Activated CD8-positive, alpha-beta T cell treated with anti-CD3 and anti-CD28 coated beads for 36 hours (primary cell): Measurements from ENCODE around the gene BBS12. TPM values are rescaled to one million over a fixed set of nuclear protein-coding genes. Genes with fewer than 3 reads are reported as not detected.

ENCODE experiments used
- ATAC-seq: fragments of 200-7000 bp; cut with Tn5 transposase; one replicate; pipeline ENCODE4 v1.10.0; 2021; ENCODE audit warnings: mild to moderate bottlenecking, moderate library complexity
- CTCF ChIA-PET: fragments of 350-600 bp; sonication (Branson Sonifier 250); formaldehyde crosslinking; loops from one replicate; lab custom pipeline; 2021; ENCODE audit warnings: antibody characterized with exemption; lab: Charles Lee
- POLR2A ChIA-PET: fragments of 350-600 bp; sonication (Branson Sonifier 250); formaldehyde crosslinking; loops from one replicate; lab custom pipeline; 2021; ENCODE audit warnings: antibody characterized with exemption; lab: Charles Lee
- DNase-seq: peaks from one replicate; pipeline ENCODE4 v3.0.0-alpha.2; 2020
- H3K27ac Mint-ChIP-seq: one replicate; pipeline ENCODE4 v1.8.0; 2021; ENCODE audit warnings: mild to moderate bottlenecking, mixed read lengths
- H3K27me3 Mint-ChIP-seq: one replicate; pipeline ENCODE4 v1.8.0; 2021; ENCODE audit warnings: mixed read lengths
- H3K36me3 Mint-ChIP-seq: one replicate; pipeline ENCODE4 v1.8.0; 2021; ENCODE audit warnings: low read depth, mixed read lengths
- H3K4me1 Mint-ChIP-seq: one replicate; pipeline ENCODE4 v1.8.0; 2021; ENCODE audit warnings: low read depth, mixed read lengths
- H3K4me3 Mint-ChIP-seq: one replicate; pipeline ENCODE4 v1.8.0; 2021; ENCODE audit warnings: mild to moderate bottlenecking, moderate library complexity, mixed read lengths
- H3K9me3 Mint-ChIP-seq: one replicate; pipeline ENCODE4 v1.8.0; 2021; ENCODE audit warnings: mixed read lengths
- intact Hi-C: fragments of 100-400 bp; cut with micrococcal nuclease; formaldehyde crosslinking; loops from one replicate; pipeline ENCODE4 v1.10.0; 2022
- total RNA-seq, 2 experiments: library from RNA; stranded (reverse); gene quantifications; one replicate each; pipeline ENCODE4 v1.2.3, GENCODE V29; 2021
- TF ChIP-seq, protein P1 (sequence below): fragments of 200-600 bp; IDR thresholded peaks from one replicate; pipeline ENCODE4 v1.8.0; 2022; ENCODE audit warnings: antibody characterized with exemption, mild to moderate bottlenecking

BBS12 gene
- total RNA-seq, 2 experiments from 2014 or later: 0.74 to 0.89 TPM

DNA sequence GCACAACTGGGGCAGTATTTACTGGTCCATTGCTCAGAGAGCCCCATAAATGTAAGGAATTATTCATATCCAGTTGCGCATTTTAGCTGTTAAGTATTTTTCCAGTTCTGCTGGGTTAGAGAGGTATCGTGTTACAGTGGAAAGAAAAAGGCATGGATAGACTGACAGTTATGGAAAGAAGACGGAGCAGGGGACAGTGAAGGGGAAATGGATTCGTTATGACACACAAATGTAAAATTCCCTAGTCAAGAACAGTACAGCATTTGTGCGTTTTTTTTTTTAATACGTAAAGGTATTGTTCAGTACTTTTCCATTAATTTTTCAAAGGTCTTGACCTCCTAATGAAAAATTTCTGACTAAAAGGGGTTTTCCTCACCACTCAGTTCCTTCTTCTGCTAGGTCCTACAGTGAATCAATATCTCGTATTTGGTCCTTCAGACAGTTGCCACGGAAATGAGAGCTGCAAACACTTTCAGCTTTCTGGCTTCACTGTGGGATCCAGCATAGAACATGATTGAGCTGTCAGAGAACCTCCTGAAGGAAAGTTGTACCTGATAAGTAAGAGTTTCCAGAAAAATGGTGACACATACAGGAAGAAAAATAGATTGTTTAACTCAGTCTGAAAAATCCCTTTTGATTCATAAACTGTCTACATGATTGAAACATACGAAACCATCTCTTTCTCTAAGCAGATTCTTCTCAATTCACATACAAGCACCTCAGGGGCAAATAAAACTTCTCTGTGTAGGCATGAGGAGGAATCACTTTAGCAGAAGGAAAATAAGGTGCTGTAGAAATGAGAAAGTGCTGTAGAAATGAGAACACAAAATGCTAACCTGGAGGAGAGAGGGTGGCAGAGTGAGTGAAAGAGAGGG, 21.8 kb upstream of the BBS12 start:
- Mint-ChIP-seq H3K36me3 (no peaks in the 10 kb centered on the region), H3K27ac (peak overlapping the region; percentile 62), H3K4me1 (peaks cover 25% of the 10 kb centered on the region), H3K4me3 (no peak overlapping the region), H3K9me3 (no peaks in the 10 kb centered on the region), H3K27me3 (peaks cover 5% of the 10 kb centered on the region)
- TF ChIP-seq, protein P1, sequence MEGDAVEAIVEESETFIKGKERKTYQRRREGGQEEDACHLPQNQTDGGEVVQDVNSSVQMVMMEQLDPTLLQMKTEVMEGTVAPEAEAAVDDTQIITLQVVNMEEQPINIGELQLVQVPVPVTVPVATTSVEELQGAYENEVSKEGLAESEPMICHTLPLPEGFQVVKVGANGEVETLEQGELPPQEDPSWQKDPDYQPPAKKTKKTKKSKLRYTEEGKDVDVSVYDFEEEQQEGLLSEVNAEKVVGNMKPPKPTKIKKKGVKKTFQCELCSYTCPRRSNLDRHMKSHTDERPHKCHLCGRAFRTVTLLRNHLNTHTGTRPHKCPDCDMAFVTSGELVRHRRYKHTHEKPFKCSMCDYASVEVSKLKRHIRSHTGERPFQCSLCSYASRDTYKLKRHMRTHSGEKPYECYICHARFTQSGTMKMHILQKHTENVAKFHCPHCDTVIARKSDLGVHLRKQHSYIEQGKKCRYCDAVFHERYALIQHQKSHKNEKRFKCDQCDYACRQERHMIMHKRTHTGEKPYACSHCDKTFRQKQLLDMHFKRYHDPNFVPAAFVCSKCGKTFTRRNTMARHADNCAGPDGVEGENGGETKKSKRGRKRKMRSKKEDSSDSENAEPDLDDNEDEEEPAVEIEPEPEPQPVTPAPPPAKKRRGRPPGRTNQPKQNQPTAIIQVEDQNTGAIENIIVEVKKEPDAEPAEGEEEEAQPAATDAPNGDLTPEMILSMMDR: no peak
- intact Hi-C loops: loop anchor here (5.0 kb wide), 1 partner anchor 43 kb away; no protein-coding TSS in a partner anchor
- ChIA-PET POLR2A (no interaction called here), CTCF (interaction anchor here (0.6 kb wide), 2 partner anchors 42 to 132 kb away, joined by 3 to 4 read pairs; no protein-coding TSS in a partner anchor)
- ATAC-seq (peak; percentile 86), DNase-seq (peak; percentile 54)

DNA sequence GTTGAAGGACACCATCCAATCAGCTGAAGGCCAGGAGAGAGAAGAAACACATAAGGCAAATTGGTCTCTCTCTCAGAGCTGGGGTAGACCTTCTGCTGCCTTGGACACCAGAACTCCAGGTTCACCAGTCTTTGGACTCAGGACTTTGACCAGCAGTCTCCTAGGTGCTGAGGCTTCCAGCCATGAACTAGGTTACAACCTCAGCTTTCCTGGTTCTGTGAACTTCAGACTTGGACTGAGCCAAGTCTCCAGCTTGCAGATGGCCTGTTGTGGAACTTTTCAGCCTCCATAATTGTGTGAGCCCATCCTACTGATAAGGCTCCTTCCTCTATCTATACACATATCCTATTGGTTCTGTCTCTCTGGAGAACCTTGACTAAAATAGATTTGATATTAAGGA, 20.6 kb upstream of the BBS12 start:
- H3K27me3 Mint-ChIP-seq: peaks cover 5% of the 10 kb centered on the region
- H3K9me3 Mint-ChIP-seq: no peaks in the 10 kb centered on the region
- H3K36me3 Mint-ChIP-seq: no peaks in the 10 kb centered on the region
- intact Hi-C loops: loop anchor here (5.0 kb wide), 1 partner anchor 45 kb away; no protein-coding TSS in a partner anchor
- H3K27ac Mint-ChIP-seq: no peak overlapping the region
- ChIA-PET POLR2A (no interaction called here), CTCF (interaction anchor here (0.6 to 2.9 kb wide), 2 partner anchors 44 to 108 kb away, joined by 4 to 13 read pairs; no protein-coding TSS in a partner anchor)
- no peak for ATAC-seq
- no peak for DNase-seq
- TF ChIP-seq, protein P1: no peak
- H3K4me3 Mint-ChIP-seq: no peak overlapping the region
- peaks cover 28% of the 10 kb centered on the region for H3K4me1 Mint-ChIP-seq

- intact Hi-C loops: loop anchor here (5.0 kb wide), 1 partner anchor 45 kb away; no protein-coding TSS in a partner anchor
- CTCF ChIA-PET: interaction anchor here (2.9 kb wide), 1 partner anchor 109 kb away, joined by 13 read pairs; no protein-coding TSS in a partner anchor
- TF ChIP-seq, protein P1: no peak
- H3K4me3 Mint-ChIP-seq: no peak overlapping the region
- H3K27me3 Mint-ChIP-seq: peaks cover 4% of the 10 kb centered on the region
- no peaks in the 10 kb centered on the region for H3K36me3 Mint-ChIP-seq
- ATAC-seq (peak; percentile 42), DNase-seq (peak; percentile 45)
- peaks cover 28% of the 10 kb centered on the region for H3K4me1 Mint-ChIP-seq
- POLR2A ChIA-PET: no interaction called here
- H3K9me3 Mint-ChIP-seq: no peaks in the 10 kb centered on the region
- H3K27ac Mint-ChIP-seq: no peak overlapping the region
Observed at GRCh38 chr4:122712782-122713181, 19.7 kb upstream of the BBS12 start.

GRCh38 chr4:122715221-122715620, 17.3 kb upstream of the BBS12 start:
- no peak overlapping the region for H3K4me3 Mint-ChIP-seq

More at GRCh38 chr4:122715221-122715620, 17.3 kb upstream of the BBS12 start:
- H3K27ac Mint-ChIP-seq: no peak overlapping the region
- ChIA-PET POLR2A (no interaction called here), CTCF (interaction anchor here (0.6 to 1.6 kb wide), 3 partner anchors 112 to 138 kb away, joined by 3 to 4 read pairs (median 3); no protein-coding TSS in a partner anchor)
- DNase-seq (no peak), ATAC-seq (no peak)
- TF ChIP-seq, protein P1: no peak
- no peaks in the 10 kb centered on the region for H3K36me3 Mint-ChIP-seq
- H3K4me1 Mint-ChIP-seq: peaks cover 26% of the 10 kb centered on the region
- intact Hi-C loops: no loop called here
- peaks cover 4% of the 10 kb centered on the region for H3K27me3 Mint-ChIP-seq
- no peaks in the 10 kb centered on the region for H3K9me3 Mint-ChIP-seq
